ENCODE measurements around the gene AGRN.
A peak's percentile ranks its signal among the peaks of the same experiment; 100 is the strongest.
"Not testable (repeated sequence)": the region's sequence is repeated elsewhere in the genome, so short reads cannot be mapped to it uniquely, and the experiment has no call there.

AGRN gene

GRCh38 chr1:1020000-1020404, at the start of gene AGRN:
AGRN (plus strand) TSS chr1:1020120; CDS start chr1:1020173, 53 bp downstream.
- TF ChIP-seq GATA1 (IDR thresholded peaks at IDR 0.05; ENCODE audit: low read depth, low read length) (no peak), POLR2A (IDR thresholded peaks at IDR 0.05; ENCODE audit: low read length) (no peak)

GRCh38 chr1:970242-970972, 49.5 kb upstream of the AGRN start:
- no peak for TF ChIP-seq POLR2A (IDR thresholded peaks at IDR 0.05; ENCODE audit: low read length)
- TF ChIP-seq GATA1 (IDR thresholded peaks at IDR 0.05; ENCODE audit: low read depth, low read length), result no peak
- no peak for DNase-seq

More at GRCh38 chr1:1020000-1020404, at the start of gene AGRN:
- DNase-seq, result no peak

- TF ChIP-seq POLR2A (IDR thresholded peaks at IDR 0.05; ENCODE audit: low read length), result no peak
- TF ChIP-seq GATA1 (IDR thresholded peaks at IDR 0.05; ENCODE audit: low read depth, low read length), result no peak
- DNase-seq, result no peak
Measured at GRCh38 chr1:970973-971730, 48.8 kb upstream of the AGRN start.

GRCh38 chr1:971751-972506, 48.0 kb upstream of the AGRN start:
- DNase-seq, result no peak
- TF ChIP-seq GATA1 (IDR thresholded peaks at IDR 0.05; ENCODE audit: low read depth, low read length) (no peak), POLR2A (IDR thresholded peaks at IDR 0.05; ENCODE audit: low read length) (no peak)

- no peak for DNase-seq
- no peak for TF ChIP-seq POLR2A (IDR thresholded peaks at IDR 0.05; ENCODE audit: low read length)
- TF ChIP-seq GATA1 (IDR thresholded peaks at IDR 0.05; ENCODE audit: low read depth, low read length), result no peak
Measured at GRCh38 chr1:972726-973458, 47.0 kb upstream of the AGRN start.

GRCh38 chr1:973459-974292, 46.2 kb upstream of the AGRN start:
- TF ChIP-seq GATA1 (IDR thresholded peaks at IDR 0.05; ENCODE audit: low read depth, low read length) (no peak), POLR2A (IDR thresholded peaks at IDR 0.05; ENCODE audit: low read length) (no peak)
- no peak for DNase-seq

GRCh38 chr1:974293-974640, 45.7 kb upstream of the AGRN start:
- DNase-seq, result no peak
- TF ChIP-seq GATA1 (IDR thresholded peaks at IDR 0.05; ENCODE audit: low read depth, low read length) (no peak), POLR2A (IDR thresholded peaks at IDR 0.05; ENCODE audit: low read length) (no peak)

- TF ChIP-seq POLR2A (IDR thresholded peaks at IDR 0.05; ENCODE audit: low read length) (no peak), GATA1 (IDR thresholded peaks at IDR 0.05; ENCODE audit: low read depth, low read length) (no peak)
- no peak for DNase-seq
Measured at GRCh38 chr1:974687-975328, 45.1 kb upstream of the AGRN start.

GRCh38 chr1:975365-975764, 44.6 kb upstream of the AGRN start:
- TF ChIP-seq GATA1 (IDR thresholded peaks at IDR 0.05; ENCODE audit: low read depth, low read length), result no peak
- no peak for TF ChIP-seq POLR2A (IDR thresholded peaks at IDR 0.05; ENCODE audit: low read length)
- DNase-seq, result no peak

- TF ChIP-seq GATA1 (IDR thresholded peaks at IDR 0.05; ENCODE audit: low read depth, low read length) (no peak), POLR2A (IDR thresholded peaks at IDR 0.05; ENCODE audit: low read length) (no peak)
- peak; percentile 64 to 72 for DNase-seq
Measured at GRCh38 chr1:975896-976683, 43.8 kb upstream of the AGRN start.

GRCh38 chr1:976791-977190, 43.1 kb upstream of the AGRN start:
- DNase-seq, result not testable (repeated sequence)

Data from erythroblast (primary cell).